Right lobe of liver (tissue), 6 donors: Measurements from ENCODE around the gene BACH2. TPM values are rescaled to one million over a fixed set of nuclear protein-coding genes. Genes with fewer than 3 reads are reported as not detected.

Experiments used
- ATAC-seq, 4 donors: fragments of 200-7000 bp; cut with Tn5 transposase; one replicate each; pipeline ENCODE4 v1.9.1; 2020; ENCODE audit warnings: mild to moderate bottlenecking in 4 of 4, moderate library complexity in 4 of 4
- DNase-seq, 3 donors: peaks; one replicate each; pipeline ENCODE4 v3.0.0-alpha.2; 2020
- H3K27ac ChIP-seq, 3 donors: fragments of 200-600 bp; one replicate each; pipeline ENCODE4 v1.8.0; 2022
- H3K27me3 ChIP-seq, 2 donors: fragments of 200-600 bp; one replicate each; pipeline ENCODE4 v1.8.0; 2022
- H3K36me3 ChIP-seq, 4 donors: fragments of 200-600 bp; sonication (generic) in 1 of 4; one replicate each; pipeline versions ENCODE4 v1.5.1 to v1.8.0; 2017 to 2022; ENCODE audit warnings: control low read depth in 1 of 4
- H3K4me1 ChIP-seq, 4 donors: fragments of 200-600 bp; sonication (generic) in 1 of 4; one replicate each; pipeline versions ENCODE4 v1.5.1 to v1.8.0; 2017 to 2022; ENCODE audit warnings: control low read depth in 1 of 4
- H3K4me3 ChIP-seq, 3 donors: fragments of 200-600 bp; one replicate each; pipeline ENCODE4 v1.8.0; 2022
- H3K9me3 ChIP-seq, 4 donors: fragments of 200-600 bp; sonication (generic) in 1 of 4; one replicate each; pipeline versions ENCODE4 v1.5.1 to v1.8.0; 2017 to 2022; ENCODE audit warnings: control low read depth in 1 of 4
- CTCF ChIP-seq, 4 donors: fragments of 200-600 bp in 3 of 4; fragments of 450-650 bp in 1 of 4; IDR thresholded peaks; one replicate each; pipeline versions ENCODE4 v1.5.1 to v1.8.0; 2016 to 2022; ENCODE audit warnings: antibody characterized with exemption in 4 of 4, mild to moderate bottlenecking in 2 of 4
- POLR2A ChIP-seq: fragments of 450-650 bp; IDR thresholded peaks from one replicate; pipeline ENCODE4 v1.6.1; 2017; ENCODE audit warnings: antibody characterized with exemption, mild to moderate bottlenecking
- WGBS: methylation state at CpG from one replicate; pipeline ENCODE4 v1.1.6; 2018; ENCODE audit warnings: low coverage, low lambda C conversion rate; ENCODE audit not compliant: insufficient coverage; ENCODE audit errors: missing lambda C conversion rate; 5-methylcytosine and 5-hydroxymethylcytosine counted together
- intact Hi-C, 2 donors: fragments of 100-400 bp; cut with DNase I; formaldehyde crosslinking; loops; one replicate each; pipeline versions ENCODE4 v1.11.2 to v1.14.1; 2022
- total RNA-seq, 6 experiments: library from RNA; depleted of rRNA in 2 of 6; stranded (reverse); fragments of >200 nt in 2 of 6; fragmentation: NEBNext Ultra II Directional in 3 of 6; extraction: Animal tissue kit (Norgen Biotek cat#: 25700) in 3 of 6; gene quantifications; one replicate each; pipeline versions ENCODE4 v1.1.0 to v1.2.4, GENCODE V29; 2016 to 2023
- donor health status: DM: no; HTN: yes; CAD: no.
- donor health status: DM: no; HTN: no; CAD: no.
- donor health status: DM: no; HTN: no; CAD: no.
- donor health status: DM: no; HTN: yes; CAD: no.
- donor health status: DM: no; HTN: yes; CAD: no.

BACH2 gene
- total RNA-seq, 6 experiments from 2014 or later = 2.6 to 12.6 (median 3.1) TPM

GRCh38 chr6:90238496-90239266 is 58.0 kb downstream of the BACH2 start:
- H3K4me3 ChIP-seq = peak overlapping the region in 1 of 3 donors; percentile 33
- intact Hi-C loops = no loop called here
- TF ChIP-seq CTCF (IDR thresholded peaks at IDR 0.05) (no peak), POLR2A (no peak)
- peak; percentile 50 to 65 (median 64) for ATAC-seq
- DNase-seq = no peak
- 38% methylated on average over 5 of the region's 5 CpGs for WGBS
- peaks cover 0 to 9% (median 0%) of the 10 kb centered on the region in 4 donors for H3K4me1 ChIP-seq
- peak overlapping the region; percentile 5 to 78 (median 67) for H3K27ac ChIP-seq
- H3K36me3 ChIP-seq = no peaks in the 10 kb centered on the region
- no peaks in the 10 kb centered on the region for H3K27me3 ChIP-seq
- H3K9me3 ChIP-seq = no peaks in the 10 kb centered on the region

- intact Hi-C loops = no loop called here
- ATAC-seq = peak in 1 of 4 donors; percentile 17
- H3K27ac ChIP-seq = no peak overlapping the region
- 71% methylated on average over 4 of the region's 4 CpGs for WGBS
- H3K27me3 ChIP-seq = no peaks in the 10 kb centered on the region
- no peak overlapping the region for H3K4me3 ChIP-seq
- no peak for TF ChIP-seq POLR2A
- no peak for TF ChIP-seq CTCF (IDR thresholded peaks at IDR 0.05)
- peaks cover 0 to 9% (median 0%) of the 10 kb centered on the region in 4 donors for H3K4me1 ChIP-seq
- no peak for DNase-seq
- H3K9me3 ChIP-seq = no peaks in the 10 kb centered on the region
- no peaks in the 10 kb centered on the region for H3K36me3 ChIP-seq
Observed at GRCh38 chr6:90237350-90237990, 59.2 kb downstream of the BACH2 start.

GRCh38 chr6:90233994-90234393 is 62.6 kb downstream of the BACH2 start:
- Histone ChIP-seq H3K36me3 (no peaks in the 10 kb centered on the region), H3K9me3 (no peaks in the 10 kb centered on the region), H3K4me3 (no peak overlapping the region), H3K27ac (no peak overlapping the region), H3K27me3 (no peaks in the 10 kb centered on the region), H3K4me1 (peaks cover 0 to 12% (median 0%) of the 10 kb centered on the region in 4 donors)
- intact Hi-C loops = no loop called here
- DNase-seq = no peak
- TF ChIP-seq POLR2A (no peak), CTCF (IDR thresholded peaks at IDR 0.05) (no peak)
- 76% methylated on average over 3 of the region's 6 CpGs for WGBS
- ATAC-seq = no peak

GRCh38 chr6:90233213-90233612 is 63.4 kb downstream of the BACH2 start:
- TF ChIP-seq CTCF (IDR thresholded peaks at IDR 0.05) (no peak), POLR2A (no peak)
- 80% methylated on average over 1 of the region's 2 CpGs for WGBS
- H3K36me3 ChIP-seq = no peaks in the 10 kb centered on the region

More at GRCh38 chr6:90233213-90233612, 63.4 kb downstream of the BACH2 start:
- H3K27ac ChIP-seq = no peak overlapping the region
- H3K4me3 ChIP-seq = no peak overlapping the region
- H3K4me1 ChIP-seq = peaks cover 0 to 5% (median 0%) of the 10 kb centered on the region in 4 donors
- no peak for ATAC-seq
- H3K27me3 ChIP-seq = no peaks in the 10 kb centered on the region
- intact Hi-C loops = no loop called here
- no peaks in the 10 kb centered on the region for H3K9me3 ChIP-seq
- no peak for DNase-seq
